Endothelial cell of umbilical vein (primary cell): ENCODE data around the gene PIANP. TPM values are rescaled to one million over a fixed set of nuclear protein-coding genes. Genes with fewer than 3 reads are reported as not detected.

Experiments used
- BruUV-seq: library from RNA; stranded (reverse); fragments of 400-500 nt; replicated peaks from 2 replicates; lab custom pipeline; 2021; lab: Mats Ljungman, UMichigan
- CTCF ChIA-PET: fragments of 300-600, 350-600 bp; sonication (Branson Sonifier 250); formaldehyde crosslinking; loops from one replicate; lab custom pipeline; 2021; ENCODE audit warnings: antibody characterized with exemption, inconsistent platforms; lab: Charles Lee
- POLR2A ChIA-PET: fragments of 300-600, 350-600 bp; sonication (Branson Sonifier 250); formaldehyde crosslinking; loops from one replicate; lab custom pipeline; 2021; ENCODE audit warnings: antibody characterized with exemption, inconsistent platforms; lab: Charles Lee
- DNase-seq: peaks from one replicate; pipeline ENCODE4 v3.0.0-alpha.2; 2011; ENCODE audit warnings: low read depth, low spot score
- FAIRE-seq: peaks from 2 replicates; lab custom pipeline; 2011; peaks lifted over from hg19 to GRCh38; lab: Jason Lieb, UNC
- H2AFZ ChIP-seq: 2 replicates; pipeline ENCODE4 v1.6.0; 2012; ENCODE audit warnings: low read depth, low read length, control low read depth, inconsistent platforms
- H3K27ac ChIP-seq: 2 replicates; pipeline ENCODE4 v1.5.1; 2011; ENCODE audit warnings: low read depth, mild to moderate bottlenecking, control low read depth, low read length, moderate library complexity; ENCODE audit not compliant: insufficient read depth
- H3K27me3 ChIP-seq, 2 experiments: 2 replicates each; pipeline versions ENCODE4 v1.6.0 to v1.6.1; 2011; ENCODE audit warnings: low read length in 2 of 2, mixed read lengths in 1 of 2; ENCODE audit not compliant: control insufficient read depth in 2 of 2, insufficient read depth in 2 of 2
- H3K36me3 ChIP-seq, 2 experiments: 2 replicates in 1 of 2; 3 replicates in 1 of 2; pipeline ENCODE4 v1.5.1; 2011; ENCODE audit warnings: low read length in 2 of 2, mild to moderate bottlenecking in 1 of 2, moderate library complexity in 1 of 2; ENCODE audit not compliant: control insufficient read depth in 2 of 2, insufficient read depth in 2 of 2; ENCODE audit errors: extremely low read depth in 1 of 2
- H3K4me1 ChIP-seq: 3 replicates; pipeline ENCODE4 v1.5.1; 2011; ENCODE audit warnings: mild to moderate bottlenecking, low read length; ENCODE audit not compliant: control insufficient read depth, insufficient read depth; ENCODE audit errors: extremely low read depth
- H3K4me2 ChIP-seq: 2 replicates; pipeline ENCODE4 v1.6.1; 2011; ENCODE audit warnings: low read length, control low read depth, mixed read lengths; ENCODE audit not compliant: insufficient read depth
- H3K4me3 ChIP-seq, 3 experiments: fragments of 200-600 bp in 1 of 3; sonication (generic), shearing (Covaris generic) in 1 of 3; replicated peaks in 1 of 3; 2 replicates each; pipeline ENCODE4 v1.5.1; 2011 to 2016; ENCODE audit warnings: control low read depth in 3 of 3, low read length in 3 of 3, mild to moderate bottlenecking in 2 of 3, inconsistent platforms in 1 of 3, low read depth in 1 of 3, moderate library complexity in 1 of 3; ENCODE audit not compliant: insufficient read depth in 1 of 3
- H3K79me2 ChIP-seq: 2 replicates; pipeline ENCODE4 v1.6.0; 2012; ENCODE audit warnings: low read length, inconsistent platforms; ENCODE audit not compliant: control insufficient read depth, insufficient read depth
- H3K9ac ChIP-seq: replicated peaks from 2 replicates; pipeline ENCODE3; 2011; ENCODE audit warnings: low read length, control low read depth; ENCODE audit not compliant: insufficient read depth; ENCODE audit errors: extremely low read depth
- H3K9me1 ChIP-seq: replicated peaks from 3 replicates; pipeline ENCODE4 v1.6.0; 2011; ENCODE audit warnings: mild to moderate bottlenecking, low read length; ENCODE audit not compliant: control insufficient read depth, insufficient read depth; ENCODE audit errors: extremely low read depth
- H3K9me3 ChIP-seq: replicated peaks from 2 replicates; pipeline ENCODE4 v1.5.1; 2012; ENCODE audit warnings: low read length, inconsistent platforms; ENCODE audit not compliant: control insufficient read depth, insufficient read depth
- H4K20me1 ChIP-seq: replicated peaks from 2 replicates; pipeline ENCODE3; 2011; ENCODE audit warnings: mild to moderate bottlenecking, low read length; ENCODE audit not compliant: control insufficient read depth, insufficient read depth; ENCODE audit errors: extremely low read depth
- CTCF ChIP-seq, 2 donors: IDR thresholded peaks; 1 replicate in 1 of 2; 2 replicates in 1 of 2; pipeline ENCODE4 v1.5.1; 2011; ENCODE audit warnings: low read length in 2 of 2, mild to moderate bottlenecking in 2 of 2, moderate library complexity in 2 of 2, control low read depth in 1 of 2, inconsistent platforms in 1 of 2, low read depth in 1 of 2; ENCODE audit not compliant: insufficient read depth in 1 of 2; ENCODE audit errors: extremely low read depth in 1 of 2
- EZH2 ChIP-seq: IDR thresholded peaks from 2 replicates; pipeline ENCODE4 v1.6.1; 2012; ENCODE audit warnings: borderline replicate concordance, low read depth, mild to moderate bottlenecking, moderate library complexity, low read length, inconsistent platforms; ENCODE audit not compliant: severe bottlenecking
- GATA2 ChIP-seq: IDR thresholded peaks from 2 replicates; pipeline ENCODE4 v1.7.0; 2011; ENCODE audit warnings: low read depth, mild to moderate bottlenecking, moderate library complexity, mixed read lengths, low read length; ENCODE audit not compliant: insufficient read length, insufficient read depth
- JUN ChIP-seq: IDR thresholded peaks from 2 replicates; pipeline ENCODE4 v1.6.1; 2011; ENCODE audit warnings: borderline replicate concordance, low read depth; ENCODE audit not compliant: insufficient read length, insufficient read depth
- MAX ChIP-seq: IDR thresholded peaks from 2 replicates; pipeline ENCODE4 v1.6.1; 2011; ENCODE audit not compliant: insufficient read depth, insufficient read length
- MYC ChIP-seq: IDR thresholded peaks from one replicate; pipeline ENCODE4 v1.6.1; 2011; ENCODE audit warnings: mild to moderate bottlenecking, low read depth, low read length
- POLR2A ChIP-seq: IDR thresholded peaks from 2 replicates; pipeline ENCODE4 v1.6.1; 2012; ENCODE audit warnings: low read depth, mild to moderate bottlenecking, control low read depth, low read length
- POLR2AphosphoS5 ChIP-seq: IDR thresholded peaks from 2 replicates; pipeline ENCODE4 v1.6.1; 2012; ENCODE audit warnings: low read depth, mild to moderate bottlenecking, control low read depth, low read length, moderate library complexity; ENCODE audit not compliant: insufficient read depth
- dilution Hi-C: fragments of 300-500 bp; cut with MboI; formaldehyde crosslinking; loops from one replicate; pipeline ENCODE4 v1.15.0; 2019; ENCODE audit warnings: low sequenced_read_pairs; ENCODE audit not compliant: extremely low pct_ligation_motif_present
- intact Hi-C: fragments of 100-400 bp; cut with micrococcal nuclease; formaldehyde crosslinking; loops from one replicate; pipeline ENCODE4 v1.10.0; 2022
- polyA plus RNA-seq, 4 experiments: library from polyadenylated mRNA; depleted of rRNA in 3 of 4; stranded (reverse) in 3 of 4; unstranded in 1 of 4; fragments of >200 nt; gene quantifications; 2 replicates each; pipeline versions ENCODE4 v1.2.1 to v1.2.3, GENCODE V29; 2011 to 2012; ENCODE audit warnings: missing spikeins in 1 of 4
- total RNA-seq: library from RNA; stranded (reverse); gene quantifications from 2 replicates; pipeline ENCODE4 v1.2.3, GENCODE V29; 2021

Gene PIANP
- total and polyA plus RNA-seq, 2 donors (not counting 3 experiments of a cell fraction or from before 2014, with no cell fraction given) = 0.10 to 0.55 TPM

GRCh38 chr12:6748761-6749160 is 48.1 kb upstream of the PIANP start:
- Histone ChIP-seq H2AFZ (no peak overlapping the region), H3K27ac (no peak overlapping the region), H3K9me3 (no peaks in the 10 kb centered on the region), H3K36me3 (peaks cover 21 to 41% of the 10 kb centered on the region in 2 experiments), H4K20me1 (no peaks in the 10 kb centered on the region), H3K9ac (no peak overlapping the region), H3K79me2 (peaks cover 16% of the 10 kb centered on the region), H3K4me1 (peaks cover 9% of the 10 kb centered on the region), H3K4me2 (no peak overlapping the region), H3K4me3 (no peak overlapping the region), H3K27me3 (no peaks in the 10 kb centered on the region), H3K9me1 (no peaks in the 10 kb centered on the region)
- POLR2A ChIA-PET = no interaction called here
- CTCF ChIA-PET = no interaction called here
- intact Hi-C loops (no loop called here), dilution Hi-C loops (no loop called here)
- FAIRE-seq = no peak
- TF ChIP-seq POLR2A = no peak
- TF ChIP-seq GATA2 = no peak
- no peak for TF ChIP-seq EZH2
- TF ChIP-seq JUN = no peak
- no peak for TF ChIP-seq CTCF (IDR thresholded peaks at IDR 0.05; ENCODE audit: extremely low read depth in 1 of 2, insufficient read depth in 1 of 2, low read depth in 1 of 2, low read length in 2 of 2)
- no peak for TF ChIP-seq MYC
- BruUV-seq = no TSS peak
- DNase-seq = no peak

- CTCF ChIA-PET = interaction anchor here (0.9 kb wide), 1 partner anchor 78 kb away, joined by 3 read pairs; no protein-coding TSS in a partner anchor
- POLR2A ChIA-PET = interaction anchor here (0.6 kb wide), 1 partner anchor 100 kb away, joined by 3 read pairs; no protein-coding TSS in a partner anchor
- intact Hi-C loops = no loop called here
Observed at GRCh38 chr12:6747216-6747615, 46.6 kb upstream of the PIANP start.

More at GRCh38 chr12:6747216-6747615, 46.6 kb upstream of the PIANP start:
- H3K4me3 ChIP-seq = no peak overlapping the region
- no peak overlapping the region for H2AFZ ChIP-seq
- H3K9ac ChIP-seq = no peak overlapping the region
- no peak for DNase-seq
- dilution Hi-C loops = no loop called here
- no peaks in the 10 kb centered on the region for H3K9me3 ChIP-seq
- TF ChIP-seq MAX (no peak), POLR2A (no peak), MYC (no peak), GATA2 (no peak), POLR2AphosphoS5 (no peak)
- no TSS peak for BruUV-seq
- peaks cover 21 to 41% of the 10 kb centered on the region in 2 experiments for H3K36me3 ChIP-seq
- H3K27ac ChIP-seq = no peak overlapping the region
- peaks cover 8% of the 10 kb centered on the region for H3K4me1 ChIP-seq
- no peak overlapping the region for H3K4me2 ChIP-seq
- H4K20me1 ChIP-seq = no peaks in the 10 kb centered on the region
- H3K27me3 ChIP-seq = no peaks in the 10 kb centered on the region
- no peaks in the 10 kb centered on the region for H3K9me1 ChIP-seq
- peaks cover 10% of the 10 kb centered on the region for H3K79me2 ChIP-seq
- FAIRE-seq = no peak
